HG02885 (cell line): Measurements from ENCODE around the gene EFHC1.

Experiments used
- ATAC-seq: cut with Tn5 transposase; IDR thresholded peaks from one replicate; pipeline ENCODE4 v1.9.1; 2021; ENCODE audit warnings: mild to moderate bottlenecking; ENCODE audit not compliant: unreplicated experiment, poor library complexity

Gene EFHC1

GRCh38 chr6:52573295-52573694, 153.2 kb downstream of the EFHC1 start:
- no peak for ATAC-seq
